GM21717 (cell line): Measurements from ENCODE around the gene RARRES1.

Source experiments
- ATAC-seq: cut with Tn5 transposase; IDR thresholded peaks from one replicate; pipeline ENCODE4 v1.9.1; 2021; ENCODE audit warnings: mild to moderate bottlenecking, moderate library complexity; ENCODE audit not compliant: unreplicated experiment

Gene RARRES1

DNA sequence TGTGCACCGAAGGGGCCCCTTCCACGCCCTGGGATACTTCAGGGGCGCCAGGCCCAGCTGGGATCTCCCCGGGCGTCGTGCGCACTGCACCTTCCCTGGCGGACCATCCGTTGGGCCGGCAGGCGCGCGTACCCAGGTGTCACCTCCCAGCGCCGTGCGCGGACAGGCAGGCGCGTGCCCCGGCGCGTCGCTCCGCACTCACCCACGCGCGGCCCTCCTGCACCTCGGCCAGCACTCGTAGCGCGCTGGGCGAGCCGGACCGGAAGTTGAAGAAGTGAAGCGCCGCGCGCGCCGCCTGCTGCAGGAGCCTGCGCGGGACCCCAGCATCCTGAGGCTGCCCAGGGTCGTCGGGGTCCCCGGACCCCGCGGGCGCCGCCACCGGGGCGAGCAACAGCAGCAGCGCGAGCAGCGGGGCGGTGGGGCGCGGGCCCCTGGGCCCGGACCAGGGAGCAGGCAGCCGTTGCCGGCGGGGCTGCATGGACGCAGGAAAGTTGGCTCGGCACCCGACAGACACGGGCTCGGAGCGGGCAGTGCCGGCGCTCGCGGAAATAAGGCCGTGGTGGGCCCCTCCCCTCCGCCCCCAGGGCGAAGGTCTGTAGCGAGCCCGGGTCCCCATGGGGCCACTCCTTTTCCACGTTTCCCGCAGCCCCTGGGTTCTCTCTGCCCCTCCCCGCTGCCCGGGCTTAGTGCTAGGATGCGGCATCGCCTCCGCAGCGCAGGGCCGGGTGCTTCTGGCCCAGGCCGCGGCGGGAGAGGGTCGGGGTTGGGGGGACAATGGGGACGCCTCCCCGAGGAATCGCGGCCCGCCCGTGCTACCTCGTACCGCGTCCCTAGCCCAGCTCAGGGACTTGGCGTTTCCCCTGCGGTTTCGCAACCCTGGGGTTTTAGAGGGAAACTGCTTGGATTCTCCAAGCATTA, at the start of gene RARRES1:
RARRES1 (minus strand) TSS at position 520 of the 918 bp plus-strand sequence; CDS start at position 478, 42 bp downstream.
- ATAC-seq, result peak; percentile 68

DNA sequence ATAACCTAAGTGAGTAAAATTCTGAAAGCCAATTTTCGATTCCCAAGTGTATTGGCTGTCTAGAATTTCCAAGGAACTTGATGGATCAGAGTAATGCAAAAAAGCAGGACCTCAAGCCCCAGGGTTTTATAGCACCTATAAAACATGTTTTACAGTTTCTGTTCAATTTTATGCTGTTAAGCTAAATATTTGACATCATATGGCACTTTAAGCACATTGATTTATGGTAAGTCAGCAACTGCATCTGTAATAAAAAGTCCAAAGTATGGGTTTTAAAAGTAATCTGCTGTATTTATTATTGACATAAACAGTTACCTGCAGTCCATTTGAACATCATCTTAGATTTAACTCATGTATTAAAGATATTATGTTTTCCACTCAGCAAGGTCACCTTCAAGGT, 49.6 kb upstream of the RARRES1 start:
- no peak for ATAC-seq

DNA sequence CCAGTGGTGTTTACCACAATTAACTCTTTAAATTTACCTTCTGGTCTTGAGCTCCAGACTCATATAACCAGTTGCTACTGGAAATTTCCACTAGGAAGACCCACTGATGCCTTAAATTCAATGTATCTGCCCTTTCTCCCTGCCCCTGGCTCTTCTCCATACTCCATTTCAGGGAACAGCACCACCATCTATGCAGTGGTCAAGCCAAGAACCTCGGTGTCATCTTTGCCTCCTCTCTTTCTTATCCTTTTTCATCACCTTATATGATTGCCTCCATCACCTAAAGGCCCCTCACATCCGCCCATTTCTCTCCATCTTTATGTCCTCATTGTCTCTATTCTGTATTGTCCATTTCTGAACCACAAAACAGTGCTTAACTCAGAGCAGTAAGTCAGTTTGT, 48.9 kb upstream of the RARRES1 start:
- ATAC-seq, result no peak

DNA sequence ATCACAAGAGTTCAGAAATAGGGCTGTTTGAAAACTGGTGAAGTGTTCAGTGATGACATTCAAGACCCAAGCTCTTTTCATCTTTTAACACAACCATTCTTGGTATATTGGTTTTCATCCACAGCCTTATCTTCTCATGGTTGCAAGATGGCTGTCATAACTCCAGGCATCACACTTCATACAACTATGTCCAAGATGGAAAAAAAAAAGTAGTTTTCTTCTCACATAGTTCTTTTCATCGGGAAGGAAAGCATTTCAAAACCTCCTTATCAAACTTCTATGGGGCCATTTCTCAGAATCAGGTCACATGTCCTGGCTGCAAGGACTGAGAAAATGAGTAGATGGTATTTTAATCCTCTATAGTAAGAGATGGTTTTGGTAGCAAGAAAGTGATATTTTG, 48.5 kb upstream of the RARRES1 start:
- no peak for ATAC-seq

DNA sequence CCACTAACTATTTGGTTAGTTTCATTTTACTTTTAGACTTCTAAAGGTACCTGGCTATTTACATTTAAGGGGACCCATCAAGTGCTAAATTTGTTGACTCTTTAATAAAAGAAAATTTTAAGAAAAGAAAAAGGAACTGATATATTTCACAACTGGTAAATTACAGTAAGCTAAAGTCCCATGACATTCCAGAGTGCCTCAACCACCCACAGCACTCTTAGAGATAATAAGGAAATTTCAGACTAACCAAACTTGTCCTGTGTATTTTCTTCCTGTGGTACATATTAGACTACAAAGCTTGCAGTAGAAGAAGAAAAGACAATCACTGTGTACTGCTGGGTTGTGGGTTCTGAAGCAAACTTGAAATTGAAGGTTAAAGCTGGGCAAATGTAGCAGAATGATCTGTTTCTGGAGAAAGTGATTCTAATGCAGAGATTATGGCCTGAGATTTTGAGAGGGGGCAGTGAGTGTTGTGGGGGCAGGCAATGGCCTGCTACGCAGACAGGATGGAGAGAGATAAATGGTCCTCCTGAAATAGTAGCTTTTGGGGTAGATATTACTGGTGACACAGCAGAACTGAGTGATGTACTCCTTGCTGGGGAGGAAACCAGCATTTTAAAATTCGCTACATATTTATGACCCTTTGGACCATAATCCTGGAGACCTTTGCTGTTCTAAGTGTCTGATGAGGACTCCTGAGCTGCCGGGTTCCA, 45.1 kb upstream of the RARRES1 start:
- no peak for ATAC-seq

- no peak for ATAC-seq
Measured at GRCh38 chr3:158776531-158776930, 44.3 kb upstream of the RARRES1 start.

GRCh38 chr3:158775426-158776410, 43.5 kb upstream of the RARRES1 start:
- ATAC-seq, result no peak

- ATAC-seq, result no peak
Measured at GRCh38 chr3:158774965-158775364, 42.7 kb upstream of the RARRES1 start.

GRCh38 chr3:158773845-158774830, 41.9 kb upstream of the RARRES1 start:
- no peak for ATAC-seq

DNA sequence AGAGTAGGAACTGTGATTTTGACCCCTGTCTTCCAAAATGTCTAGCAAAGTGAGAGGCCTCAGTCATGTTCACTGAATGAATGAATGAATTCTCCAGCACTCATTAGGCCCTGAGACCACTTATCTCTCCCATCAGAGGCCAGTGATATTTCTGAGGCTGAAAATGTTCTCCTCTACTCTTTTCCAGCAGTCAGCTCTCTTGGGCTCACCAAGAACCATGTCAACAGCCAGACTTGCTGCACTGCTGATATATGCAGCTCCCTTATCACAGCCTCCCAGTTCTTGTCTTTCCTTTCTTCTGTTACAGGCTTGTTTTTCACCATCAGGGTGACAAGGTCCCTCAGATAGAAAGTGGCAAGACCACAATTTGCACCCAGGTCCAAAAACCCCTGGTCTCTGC, 40.9 kb upstream of the RARRES1 start:
- no peak for ATAC-seq

- no peak for ATAC-seq
Measured at GRCh38 chr3:158771982-158772381, 39.7 kb upstream of the RARRES1 start.

DNA sequence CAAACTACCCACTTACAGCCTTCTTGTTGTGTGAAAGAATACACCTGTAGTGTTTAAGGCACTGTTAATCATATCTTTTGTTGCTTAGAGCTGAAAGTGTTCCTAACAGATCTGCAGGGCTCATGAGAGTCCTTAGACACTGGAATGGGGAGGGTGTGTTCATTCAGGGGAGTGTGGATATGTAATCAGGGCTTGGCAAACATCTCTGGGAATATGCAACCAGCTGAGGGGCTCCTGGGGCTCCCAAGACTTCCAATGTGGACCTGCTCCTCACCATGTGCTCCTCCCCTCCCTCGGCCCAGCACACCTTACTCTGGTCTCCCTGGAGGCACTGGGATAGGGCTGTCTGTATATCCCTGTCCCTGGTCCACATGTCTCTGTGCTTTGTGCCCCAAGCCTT, 39.3 kb upstream of the RARRES1 start:
- no peak for ATAC-seq

- no peak for ATAC-seq
Measured at GRCh38 chr3:158770741-158771350, 38.6 kb upstream of the RARRES1 start.

GRCh38 chr3:158769952-158770740, 37.9 kb upstream of the RARRES1 start:
- ATAC-seq, result no peak

GRCh38 chr3:158769549-158769948, 37.3 kb upstream of the RARRES1 start:
- no peak for ATAC-seq

GRCh38 chr3:158768881-158769543, 36.8 kb upstream of the RARRES1 start:
- no peak for ATAC-seq

DNA sequence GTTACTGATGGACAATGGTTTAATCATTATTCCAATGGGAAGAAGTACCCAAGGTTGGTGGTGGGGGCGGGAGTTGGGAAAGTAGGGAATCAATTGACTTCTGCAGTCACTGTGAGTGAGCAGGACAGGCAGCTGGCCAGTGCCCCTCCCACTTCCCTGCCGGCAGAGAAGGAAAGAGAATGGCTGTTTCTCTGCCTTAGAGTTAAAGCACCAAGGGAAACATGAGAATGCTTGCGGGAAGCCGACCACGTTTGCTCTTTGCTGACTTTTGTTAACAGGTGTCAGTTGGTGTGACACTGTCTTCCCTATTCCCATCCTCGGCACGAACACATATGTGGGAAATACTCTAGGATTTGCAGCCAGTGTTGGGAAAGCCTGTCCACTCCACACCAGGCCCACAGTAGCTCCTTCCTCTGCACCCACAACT, 36.1 kb upstream of the RARRES1 start:
- ATAC-seq, result no peak

- ATAC-seq, result no peak
Measured at GRCh38 chr3:158766364-158766763, 34.1 kb upstream of the RARRES1 start.
